ENCODE results near the gene CNDP2. TPM values are rescaled to one million over a fixed set of nuclear protein-coding genes. Genes with fewer than 3 reads are reported as not detected.

CNDP2 gene
- total RNA-seq, 1 donor from 2014 or later, result 71.0 TPM

GRCh38 chr18:74549591-74550104, 53.5 kb downstream of the CNDP2 start:
- H3K9me3 ChIP-seq (replicated peaks), result peaks cover 24% of the 10 kb centered on the region
- no peaks in the 10 kb centered on the region for H3K36me3 ChIP-seq
- intact Hi-C loops (cut with micrococcal nuclease), result loop anchor here (5.0 kb wide), 1 partner anchor 52 kb away; the partner anchor contains the start of gene CNDP2
- peaks cover 38% of the 10 kb centered on the region for H3K4me1 ChIP-seq
- no peak overlapping the region for H3K27ac ChIP-seq (replicated peaks)
- DNase-seq, result no peak
- no peak for TF ChIP-seq CTCF (IDR thresholded peaks at IDR 0.05; ENCODE audit: borderline replicate concordance)
- H3K4me3 ChIP-seq, result no peak overlapping the region
- no peaks in the 10 kb centered on the region for H3K27me3 ChIP-seq (ENCODE audit: low read depth)

DNA sequence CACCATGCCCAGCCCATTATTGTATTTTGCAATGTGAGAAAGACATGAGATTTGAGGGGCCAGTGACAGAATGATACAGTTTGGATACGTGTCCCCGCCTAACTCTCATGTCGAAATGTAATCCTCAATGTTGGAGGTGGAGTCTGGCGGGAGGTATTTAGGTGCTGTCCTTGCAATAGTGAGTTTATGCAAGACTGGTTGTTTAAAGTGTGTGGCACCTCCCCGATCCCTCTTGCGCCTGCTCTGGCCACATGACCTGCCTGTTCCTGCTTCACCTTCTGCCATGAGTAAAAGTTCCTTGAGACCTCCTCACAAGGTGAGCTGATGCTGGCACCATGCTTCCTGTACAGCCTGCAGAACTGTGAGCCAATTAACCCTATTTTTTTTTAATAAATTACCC, 54.7 kb downstream of the CNDP2 start:
- peaks cover 30% of the 10 kb centered on the region for H3K4me1 ChIP-seq
- intact Hi-C loops (cut with micrococcal nuclease), result loop anchor here (5.0 kb wide), 1 partner anchor 54 kb away; the partner anchor contains the start of gene CNDP2
- no peak for TF ChIP-seq CTCF (IDR thresholded peaks at IDR 0.05; ENCODE audit: borderline replicate concordance)
- no peak for DNase-seq
- no peaks in the 10 kb centered on the region for H3K36me3 ChIP-seq
- H3K27ac ChIP-seq (replicated peaks), result no peak overlapping the region
- no peaks in the 10 kb centered on the region for H3K27me3 ChIP-seq (ENCODE audit: low read depth)
- peaks cover 24% of the 10 kb centered on the region for H3K9me3 ChIP-seq (replicated peaks)
- no peak overlapping the region for H3K4me3 ChIP-seq

DNA sequence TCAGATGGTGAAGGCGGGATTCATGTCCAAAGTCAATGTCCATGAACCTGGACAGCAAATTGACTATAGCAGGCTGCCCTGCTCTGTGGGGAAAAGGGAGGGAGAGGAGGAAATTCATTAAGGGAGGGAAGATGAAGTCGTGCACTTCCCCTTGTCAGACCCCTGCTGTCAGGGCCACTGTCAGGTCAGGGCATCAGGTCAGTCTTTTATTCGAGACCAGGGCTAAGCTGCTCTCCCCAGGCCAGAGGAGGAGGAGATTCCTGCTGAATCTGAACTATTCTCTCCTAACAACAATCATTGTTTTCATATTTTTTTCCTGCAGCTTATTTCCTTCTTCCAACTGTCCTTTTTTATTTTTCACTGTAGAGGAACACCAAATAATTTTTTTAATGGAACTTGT, 55.3 kb downstream of the CNDP2 start:
- Histone ChIP-seq H3K9me3 (replicated peaks) (peaks cover 24% of the 10 kb centered on the region), H3K36me3 (no peaks in the 10 kb centered on the region), H3K4me1 (peaks cover 25% of the 10 kb centered on the region), H3K27ac (replicated peaks) (no peak overlapping the region), H3K4me3 (no peak overlapping the region), H3K27me3 (ENCODE audit: low read depth) (no peaks in the 10 kb centered on the region)
- intact Hi-C loops (cut with micrococcal nuclease), result loop anchor here (5.0 kb wide), 1 partner anchor 54 kb away; the partner anchor contains the start of gene CNDP2
- no peak for DNase-seq
- no peak for TF ChIP-seq CTCF (IDR thresholded peaks at IDR 0.05; ENCODE audit: borderline replicate concordance)

GRCh38 chr18:74551936-74552555, 55.9 kb downstream of the CNDP2 start:
- peak; percentile 82 for DNase-seq
- H3K4me3 ChIP-seq, result no peak overlapping the region
- peak; percentile 88 for TF ChIP-seq CTCF (IDR thresholded peaks at IDR 0.05; ENCODE audit: borderline replicate concordance)
- peaks cover 19% of the 10 kb centered on the region for H3K4me1 ChIP-seq
- H3K27me3 ChIP-seq (ENCODE audit: low read depth), result no peaks in the 10 kb centered on the region
- peaks cover 24% of the 10 kb centered on the region for H3K9me3 ChIP-seq (replicated peaks)
- no peaks in the 10 kb centered on the region for H3K36me3 ChIP-seq
- intact Hi-C loops (cut with micrococcal nuclease), result loop anchor here (2.0 to 5.0 kb wide), 2 partner anchors 55 to 199 kb away; partner anchors contain the start of gene CNDP2
- no peak overlapping the region for H3K27ac ChIP-seq (replicated peaks)

GRCh38 chr18:74556126-74556525, 60.0 kb downstream of the CNDP2 start:
- H3K36me3 ChIP-seq, result no peaks in the 10 kb centered on the region
- H3K4me3 ChIP-seq, result no peak overlapping the region
- peaks cover 10% of the 10 kb centered on the region for H3K4me1 ChIP-seq
- no peaks in the 10 kb centered on the region for H3K9me3 ChIP-seq (replicated peaks)
- no peak overlapping the region for H3K27ac ChIP-seq (replicated peaks)
- TF ChIP-seq CTCF (IDR thresholded peaks at IDR 0.05; ENCODE audit: borderline replicate concordance), result no peak
- H3K27me3 ChIP-seq (ENCODE audit: low read depth), result no peaks in the 10 kb centered on the region
- DNase-seq, result no peak
- intact Hi-C loops (cut with micrococcal nuclease), result no loop called here
